GM19043 (cell line): Measurements from ENCODE around the gene NECAP2.
A peak's percentile ranks its signal among the peaks of the same experiment; 100 is the strongest.

Experiments
- ATAC-seq: cut with Tn5 transposase; IDR thresholded peaks from one replicate; pipeline ENCODE4 v1.9.1; 2021; ENCODE audit warnings: low read depth; ENCODE audit not compliant: unreplicated experiment

The NECAP2 gene

GRCh38 chr1:16440470-16441281 lies at the start of gene NECAP2:
NECAP2 (plus strand) TSS chr1:16440724; CDS start chr1:16440762, 38 bp downstream.
- ATAC-seq = peak; percentile 89

- ATAC-seq = no peak
Measured at GRCh38 chr1:16391411-16391810, 49.1 kb upstream of the NECAP2 start.

GRCh38 chr1:16392740-16393569 lies 47.6 kb upstream of the NECAP2 start:
- no peak for ATAC-seq

GRCh38 chr1:16393570-16394521 lies 46.7 kb upstream of the NECAP2 start:
- no peak for ATAC-seq

GRCh38 chr1:16394977-16395376 lies 45.5 kb upstream of the NECAP2 start:
- ATAC-seq = no peak

GRCh38 chr1:16396591-16396990 lies 43.9 kb upstream of the NECAP2 start:
- ATAC-seq = no peak

- no peak for ATAC-seq
Measured at GRCh38 chr1:16397120-16397519, 43.4 kb upstream of the NECAP2 start.

GRCh38 chr1:16398371-16398953 lies 42.1 kb upstream of the NECAP2 start:
- ATAC-seq = no peak

GRCh38 chr1:16402742-16403141 lies 37.8 kb upstream of the NECAP2 start:
- no peak for ATAC-seq

- ATAC-seq = no peak
Measured at GRCh38 chr1:16405441-16405840, 35.1 kb upstream of the NECAP2 start.

GRCh38 chr1:16406868-16407267 lies 33.7 kb upstream of the NECAP2 start:
- no peak for ATAC-seq

- no peak for ATAC-seq
Measured at GRCh38 chr1:16409536-16410152, 30.9 kb upstream of the NECAP2 start.

- ATAC-seq = no peak
Measured at GRCh38 chr1:16410803-16411202, 29.7 kb upstream of the NECAP2 start.

GRCh38 chr1:16413191-16413590 lies 27.3 kb upstream of the NECAP2 start:
- no peak for ATAC-seq

- no peak for ATAC-seq
Measured at GRCh38 chr1:16418823-16419425, 21.6 kb upstream of the NECAP2 start.

GRCh38 chr1:16420424-16421118 lies 20.0 kb upstream of the NECAP2 start:
- peak; percentile 96 for ATAC-seq

GRCh38 chr1:16421201-16421600 lies 19.3 kb upstream of the NECAP2 start:
- no peak for ATAC-seq

- no peak for ATAC-seq
Measured at GRCh38 chr1:16422041-16422440, 18.5 kb upstream of the NECAP2 start.
